Stimulated activated CD8-positive, alpha-beta memory T cell treated with anti-CD3 and anti-CD28 coated beads, Interleukin-2, amount 100 ng/mL, for 1 hour (primary cell): Measurements from ENCODE around the gene THY1.
"Not testable (repeated sequence)": the region's sequence is repeated elsewhere in the genome, so short reads cannot be mapped to it uniquely, and the experiment has no call there.

ENCODE experiments used
- DNase-seq, 2 donors: peaks; one replicate each; pipeline ENCODE4 v3.0.0-alpha.2; 2020; ENCODE audit warnings: low read depth in 2 of 2

Gene THY1

DNA sequence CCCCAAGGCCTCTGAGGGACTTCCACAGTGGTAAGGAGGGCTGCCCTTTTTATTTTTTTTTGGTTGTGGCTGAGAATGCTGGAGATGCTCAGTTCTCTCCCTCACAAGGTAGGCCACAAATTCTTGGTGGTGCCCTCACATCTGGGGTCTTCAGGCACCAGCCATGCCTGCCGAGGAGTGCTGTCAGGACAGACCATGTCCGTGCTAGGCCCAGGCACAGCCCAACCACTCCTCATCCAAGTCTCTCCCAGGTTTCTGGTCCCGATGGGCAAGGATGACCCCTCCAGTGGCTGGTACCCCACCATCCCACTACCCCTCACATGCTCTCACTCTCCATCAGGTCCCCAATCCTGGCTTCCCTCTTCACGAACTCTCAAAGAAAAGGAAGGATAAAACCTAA, 4.2 kb downstream of the THY1 start:
- DNase-seq, result no peak

DNA sequence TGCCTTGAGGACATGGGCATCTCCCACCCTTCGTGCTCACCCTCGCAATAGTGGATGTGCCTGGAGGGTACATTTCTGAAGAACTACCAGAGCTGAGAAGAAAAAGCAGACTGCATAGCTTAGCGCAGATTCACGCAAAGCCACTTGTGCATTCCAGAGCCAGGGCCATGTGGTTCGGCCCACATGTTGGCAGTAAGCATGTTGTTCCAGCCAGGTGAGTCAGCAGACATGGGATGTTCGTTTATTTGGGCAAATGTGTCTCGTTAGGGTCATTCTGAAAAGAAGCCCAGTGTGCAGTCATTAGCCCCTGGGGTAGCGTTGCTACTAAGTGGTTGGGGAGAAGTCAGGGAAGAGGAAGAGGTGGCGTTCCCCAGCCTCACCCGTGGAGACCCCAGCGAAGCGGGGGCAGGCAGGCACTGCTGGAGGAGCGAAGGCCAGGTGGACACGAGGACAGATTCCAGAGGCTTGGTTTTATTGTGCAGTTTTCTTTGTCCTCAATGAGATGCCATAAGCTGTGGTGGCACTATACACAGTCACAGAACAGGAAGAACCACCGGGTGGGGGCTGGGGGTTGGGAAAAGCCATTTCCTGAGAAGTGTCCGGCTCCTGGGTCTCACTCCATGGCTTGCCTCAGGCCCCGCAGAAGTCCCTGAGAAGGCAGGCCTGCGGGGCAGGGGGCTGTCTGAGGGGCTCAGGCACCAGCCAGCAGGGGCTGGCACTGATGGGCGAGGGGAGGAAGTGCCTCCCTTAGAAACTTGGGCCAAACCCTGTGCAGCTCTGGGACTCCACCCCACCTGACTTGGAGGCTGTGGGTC, 5.0 kb downstream of the THY1 start:
- no peak for DNase-seq

GRCh38 chr11:119416606-119417580, 6.1 kb downstream of the THY1 start:
- DNase-seq, result no peak

- no peak for DNase-seq
These were observed 7.0 kb downstream of the THY1 start for GRCh38 chr11:119415966-119416365.

DNA sequence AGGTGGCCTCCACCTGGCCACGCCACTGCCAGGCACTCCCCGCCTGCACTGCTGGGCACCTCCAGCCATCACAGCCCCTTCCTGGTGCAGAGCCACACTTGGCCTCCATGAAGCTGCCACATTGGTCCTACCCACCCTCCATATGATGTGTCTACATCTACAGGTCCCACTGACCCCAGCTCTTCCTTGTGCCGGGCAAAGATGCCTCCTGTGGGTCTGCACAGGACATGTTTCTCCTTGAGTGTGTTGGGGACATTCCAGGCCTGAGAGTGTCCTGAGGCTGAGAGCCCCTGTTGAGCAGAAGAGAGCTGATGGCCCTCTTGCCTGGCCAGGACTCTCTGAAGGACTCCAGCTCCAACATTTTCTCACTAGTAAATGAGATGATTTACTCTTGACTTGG, 7.5 kb downstream of the THY1 start:
- no peak for DNase-seq

DNA sequence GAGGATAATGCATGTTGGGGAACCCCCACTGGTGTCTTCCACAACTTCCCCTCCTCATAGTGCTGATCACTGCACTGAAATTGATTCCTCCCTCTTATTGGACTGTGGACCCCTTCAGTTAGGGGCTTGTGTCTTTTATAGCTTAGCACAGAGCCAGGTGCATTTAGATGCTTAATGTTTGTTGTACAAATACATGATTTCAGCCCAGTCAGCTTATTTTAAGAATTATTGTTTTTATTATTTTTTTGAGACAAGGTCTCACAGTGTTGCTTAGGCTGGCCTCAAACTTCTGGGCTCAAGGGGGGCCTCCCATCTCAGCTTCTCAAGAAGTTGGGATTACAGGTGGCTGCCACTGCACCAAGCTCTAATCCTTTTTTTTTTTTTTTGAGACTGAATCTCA, 8.2 kb downstream of the THY1 start:
- no peak for DNase-seq

DNA sequence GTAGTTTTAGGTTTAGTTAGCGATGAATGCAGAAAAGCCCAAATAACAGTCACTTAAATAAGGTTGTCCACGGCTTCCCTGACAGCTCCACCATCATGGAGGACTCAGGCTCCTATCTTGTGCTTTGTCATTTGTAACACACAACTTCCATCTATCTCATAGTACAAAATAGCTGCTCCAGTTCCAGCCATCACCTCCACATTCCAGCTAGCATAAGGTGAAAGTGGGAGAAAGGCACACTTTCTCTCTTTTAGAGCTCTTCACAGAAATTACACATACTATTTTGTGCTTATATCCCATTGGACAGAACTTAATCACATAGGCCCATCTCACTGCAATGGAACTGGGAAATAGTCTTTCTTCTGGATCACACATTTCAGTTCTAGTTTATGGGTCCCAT, 8.7 kb downstream of the THY1 start:
- no peak for DNase-seq

DNA sequence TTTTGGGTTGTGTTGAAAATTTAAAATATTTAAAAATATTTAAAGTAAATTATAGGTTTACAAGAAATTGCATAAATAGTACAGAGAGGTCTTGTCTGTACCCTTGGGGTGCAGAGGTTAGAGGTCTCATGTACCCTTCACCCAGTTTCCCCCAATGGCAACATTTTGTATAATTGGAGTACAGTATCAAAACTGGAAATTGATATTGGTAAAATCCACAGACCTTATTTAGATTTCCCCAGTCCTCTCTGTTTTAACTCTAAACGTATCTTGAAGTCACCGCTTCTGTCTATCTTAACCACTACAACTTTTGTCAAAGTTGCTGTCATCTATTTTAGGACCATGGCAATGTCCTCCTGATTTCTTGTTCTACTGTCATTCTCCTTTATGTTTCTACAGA, 10.9 kb downstream of the THY1 start:
- no peak for DNase-seq

DNA sequence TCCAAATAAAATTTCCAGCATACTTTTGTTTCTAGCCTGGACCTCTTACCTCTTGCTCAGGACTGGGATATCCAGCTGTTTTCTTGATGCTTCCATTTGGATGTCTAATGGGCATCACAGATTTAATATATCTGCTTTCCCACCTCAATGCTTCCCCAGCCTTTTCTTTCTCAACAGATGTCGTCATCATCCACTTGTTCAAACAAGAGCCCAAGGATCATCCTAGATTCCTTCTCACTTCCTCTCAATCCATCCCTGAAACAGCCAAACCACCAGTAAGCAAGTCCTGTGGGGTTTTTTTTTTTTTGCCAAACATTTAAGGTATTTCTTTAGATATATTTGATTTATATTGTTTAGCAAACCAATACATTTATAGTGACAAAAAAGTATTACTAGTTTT, 12.5 kb downstream of the THY1 start:
- DNase-seq, result no peak

- DNase-seq, result no peak
These were observed 13.2 kb downstream of the THY1 start for GRCh38 chr11:119409731-119410130.

DNA sequence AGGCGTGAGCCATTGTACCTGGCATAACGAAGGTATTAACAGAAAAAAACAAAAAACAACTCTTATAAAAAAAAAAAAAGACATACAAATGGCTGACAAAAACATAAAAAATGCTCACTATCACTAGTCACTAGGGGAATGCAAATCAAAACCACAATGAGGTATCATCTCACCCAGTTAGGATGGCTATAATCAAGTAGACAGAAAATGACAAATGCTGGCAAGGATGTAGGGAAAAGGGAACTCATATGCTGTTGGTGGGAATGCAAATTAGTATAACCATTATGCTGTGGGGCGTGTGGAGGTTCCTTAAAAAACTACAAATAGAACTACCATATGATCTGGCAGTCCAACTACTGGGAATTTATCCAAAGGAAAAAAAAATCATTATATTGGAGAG, 17.0 kb downstream of the THY1 start:
- no peak for DNase-seq

- DNase-seq, result not testable (repeated sequence)
These were observed 17.5 kb downstream of the THY1 start for GRCh38 chr11:119405448-119405847.

GRCh38 chr11:119404872-119405271, 18.1 kb downstream of the THY1 start:
- DNase-seq, result no peak

GRCh38 chr11:119403021-119403420, 20.0 kb downstream of the THY1 start:
- DNase-seq, result no peak

DNA sequence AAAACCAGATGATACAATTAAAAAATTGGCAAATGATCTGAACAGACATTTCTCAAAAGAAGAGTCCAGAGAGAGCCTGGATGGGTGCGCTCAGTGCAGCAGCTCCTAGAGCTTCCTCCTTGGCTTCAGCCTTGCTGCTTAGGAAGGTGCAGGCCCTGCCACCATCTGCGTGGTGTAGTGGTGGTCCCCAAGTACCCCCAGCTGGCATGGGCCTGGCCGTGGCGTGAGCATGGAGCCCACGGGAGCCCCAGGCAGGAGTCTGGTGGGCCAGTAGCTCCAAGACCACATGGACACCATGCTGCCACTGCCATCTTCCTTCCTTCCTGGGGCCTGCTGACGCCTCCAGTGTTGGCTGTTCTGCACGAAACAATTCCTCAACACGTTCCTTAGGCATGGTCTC, 20.5 kb downstream of the THY1 start:
- no peak for DNase-seq

- no peak for DNase-seq
These were observed 22.1 kb downstream of the THY1 start for GRCh38 chr11:119400860-119401259.

DNA sequence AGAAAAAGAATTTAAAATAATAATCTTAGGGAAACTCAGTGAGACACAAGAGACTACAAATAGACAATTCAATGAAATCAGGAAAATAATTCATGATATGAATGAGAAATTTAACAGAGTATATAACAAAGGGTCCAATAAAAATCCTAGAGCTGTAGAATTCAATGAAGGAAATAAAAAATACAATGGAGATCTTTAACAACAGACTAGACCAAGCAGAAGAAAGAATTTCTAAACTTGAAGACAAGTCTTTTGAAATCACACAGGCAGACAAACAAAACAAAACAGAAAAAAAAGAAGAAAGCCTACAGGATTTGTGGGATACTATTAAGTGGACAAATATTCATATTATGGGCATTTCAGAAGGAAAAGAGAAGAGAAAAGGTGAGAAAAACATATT, 25.2 kb downstream of the THY1 start:
- no peak for DNase-seq

DNA sequence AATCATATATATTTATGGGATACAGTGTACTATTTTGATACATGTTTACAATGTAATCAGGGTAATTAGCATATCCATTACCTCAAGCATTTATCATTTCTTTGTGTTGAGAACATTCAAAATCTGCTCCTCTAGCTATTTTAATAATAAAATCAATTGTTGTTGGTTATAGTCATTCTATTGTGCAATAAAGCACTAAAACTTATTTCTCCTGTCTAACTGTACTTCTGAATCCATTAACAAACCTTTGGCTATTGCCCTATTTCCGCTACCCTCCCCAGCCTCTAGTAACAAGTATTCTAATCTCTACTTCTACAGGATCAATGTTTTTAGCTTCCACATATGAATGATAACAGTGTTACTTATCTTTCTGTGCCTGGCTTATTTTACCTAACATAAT, 26.1 kb downstream of the THY1 start:
- DNase-seq, result no peak

- DNase-seq, result no peak
These were observed 31.7 kb downstream of the THY1 start for GRCh38 chr11:119391275-119391674.

- no peak for DNase-seq
These were observed 33.2 kb downstream of the THY1 start for GRCh38 chr11:119389611-119390254.

DNA sequence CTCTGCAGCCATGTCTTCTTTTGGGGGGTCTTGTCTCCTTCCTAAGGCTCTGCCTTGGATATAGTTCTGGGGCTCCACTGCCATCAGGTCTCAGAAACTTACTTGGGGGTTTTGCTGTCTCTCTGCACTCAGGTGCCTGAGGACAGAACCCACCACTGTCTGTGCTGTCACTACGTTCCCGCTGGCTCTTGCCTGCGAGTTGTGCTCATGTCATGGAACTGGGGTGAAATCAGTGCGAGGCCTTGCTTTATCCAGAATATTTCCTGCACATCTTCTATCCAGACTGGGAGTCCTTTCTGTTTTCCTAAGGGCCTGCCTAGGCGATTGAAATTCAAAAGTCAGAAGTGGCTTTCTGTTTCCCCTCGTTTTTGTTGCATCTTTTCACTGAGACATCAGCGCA, 34.9 kb downstream of the THY1 start:
- DNase-seq, result no peak

DNA sequence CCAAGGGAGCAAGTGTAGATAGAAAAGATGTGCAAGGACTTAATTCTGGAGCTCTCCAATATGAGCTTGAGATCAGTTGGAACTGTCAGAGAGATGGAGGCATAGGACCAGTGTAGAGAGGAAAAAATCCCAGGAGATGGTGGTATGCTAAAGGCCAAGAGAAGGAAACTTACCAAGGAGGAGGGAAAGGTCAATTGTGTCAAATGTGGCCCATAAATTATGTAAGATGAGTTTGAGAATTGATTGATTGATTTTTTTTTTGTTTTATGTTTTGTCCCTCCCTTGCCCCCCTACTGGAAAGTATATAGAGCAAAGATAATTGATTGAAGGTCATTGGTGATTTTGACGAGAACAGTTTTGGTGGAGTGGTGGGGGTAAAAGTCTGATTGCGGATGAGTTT, 38.6 kb downstream of the THY1 start:
- DNase-seq, result no peak
